ENCODE measurements around the gene UMAD1.
A peak's percentile ranks its signal among the peaks of the same experiment; 100 is the strongest.

The UMAD1 gene

GRCh38 chr7:7720750-7721621 lies 80.4 kb downstream of the UMAD1 start:
- no peak for DNase-seq (ENCODE audit: low spot score)

GRCh38 chr7:7731732-7732131 lies 91.2 kb downstream of the UMAD1 start:
- peak; percentile 27 for DNase-seq (ENCODE audit: low spot score)

GRCh38 chr7:7732621-7733281 lies 92.2 kb downstream of the UMAD1 start:
- no peak for DNase-seq (ENCODE audit: low spot score)

- no peak for DNase-seq (ENCODE audit: low spot score)
Measured at GRCh38 chr7:7736671-7737070, 96.1 kb downstream of the UMAD1 start.

- DNase-seq (ENCODE audit: low spot score), result no peak
Measured at GRCh38 chr7:7737674-7738073, 97.1 kb downstream of the UMAD1 start.

- DNase-seq (ENCODE audit: low spot score), result no peak
Measured at GRCh38 chr7:7738177-7738576, 97.6 kb downstream of the UMAD1 start.

- no peak for DNase-seq (ENCODE audit: low spot score)
Measured at GRCh38 chr7:7738622-7739021, 98.1 kb downstream of the UMAD1 start.

- DNase-seq (ENCODE audit: low spot score), result no peak
Measured at GRCh38 chr7:7739204-7740036, 98.9 kb downstream of the UMAD1 start.

- no peak for DNase-seq (ENCODE audit: low spot score)
Measured at GRCh38 chr7:7740037-7740355, 99.4 kb downstream of the UMAD1 start.

GRCh38 chr7:7742223-7742622 lies 101.7 kb downstream of the UMAD1 start:
- DNase-seq (ENCODE audit: low spot score), result no peak

GRCh38 chr7:7745258-7745657 lies 104.7 kb downstream of the UMAD1 start:
- no peak for DNase-seq (ENCODE audit: low spot score)

GRCh38 chr7:7745966-7746365 lies 105.4 kb downstream of the UMAD1 start:
- no peak for DNase-seq (ENCODE audit: low spot score)

GRCh38 chr7:7746458-7746857 lies 105.9 kb downstream of the UMAD1 start:
- DNase-seq (ENCODE audit: low spot score), result no peak

GRCh38 chr7:7750571-7751242 lies 110.2 kb downstream of the UMAD1 start:
- DNase-seq (ENCODE audit: low spot score), result no peak

GRCh38 chr7:7751243-7752092 lies 110.9 kb downstream of the UMAD1 start:
- no peak for DNase-seq (ENCODE audit: low spot score)

- no peak for DNase-seq (ENCODE audit: low spot score)
Measured at GRCh38 chr7:7756577-7756976, 116.0 kb downstream of the UMAD1 start.

- no peak for DNase-seq (ENCODE audit: low spot score)
Measured at GRCh38 chr7:7757576-7757975, 117.0 kb downstream of the UMAD1 start.

GRCh38 chr7:7761340-7761973 lies 120.9 kb downstream of the UMAD1 start:
- peak; percentile 35 for DNase-seq (ENCODE audit: low spot score)

- peak; percentile 16 for DNase-seq (ENCODE audit: low spot score)
Measured at GRCh38 chr7:7761974-7762779, 121.6 kb downstream of the UMAD1 start.
